ENCODE data around the gene ANXA3. TPM values are rescaled to one million over a fixed set of nuclear protein-coding genes. Genes with fewer than 3 reads are reported as not detected.
A peak's percentile ranks its signal among the peaks of the same experiment; 100 is the strongest.

The ANXA3 gene
- total and polyA plus RNA-seq, 2 donors (not counting 3 experiments of a cell fraction or from before 2014, with no cell fraction given), result 52.9 to 78.4 TPM

DNA sequence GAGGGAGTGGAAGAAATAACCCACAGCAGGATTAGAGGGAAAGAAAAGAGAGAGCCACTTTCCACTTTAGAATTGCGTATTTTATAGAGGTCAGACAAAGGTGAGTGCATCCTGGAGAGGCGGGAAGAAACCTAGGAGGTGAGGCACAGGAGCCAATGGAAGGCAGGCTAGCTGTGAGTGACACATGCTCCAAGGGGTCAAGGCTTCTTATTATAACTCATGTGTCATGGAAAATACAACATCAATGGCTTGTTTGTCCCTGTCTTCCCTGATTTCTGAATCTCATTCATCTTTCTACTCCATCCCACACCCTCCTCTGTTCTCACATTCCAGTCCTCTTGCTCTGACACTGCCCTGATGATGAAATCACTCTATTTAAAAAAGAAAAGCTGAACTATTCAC, 14.4 kb downstream of the ANXA3 start:
- no peaks in the 10 kb centered on the region for H4K20me1 ChIP-seq (replicated peaks; ENCODE audit: control insufficient read depth, extremely low read depth, insufficient read depth, low read length)
- CTCF ChIA-PET, result no interaction called here
- H3K36me3 ChIP-seq (ENCODE audit: control insufficient read depth in 2 of 2, extremely low read depth in 1 of 2, insufficient read depth in 2 of 2, low read length in 2 of 2), result no peaks in the 10 kb centered on the region
- no peaks in the 10 kb centered on the region for H3K9me3 ChIP-seq (replicated peaks; ENCODE audit: control insufficient read depth, insufficient read depth, low read length)
- no peak overlapping the region for H3K4me3 ChIP-seq (replicated peaks in 1 of 3; ENCODE audit: insufficient read depth in 1 of 3, low read depth in 1 of 3, low read length in 3 of 3)
- intact Hi-C loops (cut with micrococcal nuclease), result loop anchor here (5.0 kb wide), 1 partner anchor 509 kb away; the partner anchor contains the start of gene FRAS1
- FAIRE-seq, result no peak
- no peak overlapping the region for H3K4me2 ChIP-seq (ENCODE audit: insufficient read depth, low read length)
- H2AFZ ChIP-seq (ENCODE audit: low read depth, low read length), result no peak overlapping the region
- POLR2A ChIA-PET, result no interaction called here
- TF ChIP-seq FOS (IDR thresholded peaks at IDR 0.05; ENCODE audit: borderline replicate concordance, insufficient read depth, low read length) (no peak), JUN (IDR thresholded peaks at IDR 0.05; ENCODE audit: borderline replicate concordance, insufficient read depth, insufficient read length, low read depth) (no peak), MYC (IDR thresholded peaks at IDR 0.05; ENCODE audit: low read depth, low read length) (no peak), GATA2 (IDR thresholded peaks at IDR 0.05; ENCODE audit: insufficient read depth, insufficient read length, low read depth, low read length) (no peak)
- dilution Hi-C loops (cut with MboI; ENCODE audit: extremely low pct_ligation_motif_present, low sequenced_read_pairs), result no loop called here
- H3K9ac ChIP-seq (replicated peaks; ENCODE audit: extremely low read depth, insufficient read depth, low read length), result no peak overlapping the region
- H3K9me1 ChIP-seq (replicated peaks; ENCODE audit: control insufficient read depth, extremely low read depth, insufficient read depth, low read length), result no peaks in the 10 kb centered on the region
- DNase-seq (ENCODE audit: low read depth, low spot score), result peak; percentile 31
- no peaks in the 10 kb centered on the region for H3K79me2 ChIP-seq (ENCODE audit: control insufficient read depth, insufficient read depth, low read length)
- H3K27ac ChIP-seq (ENCODE audit: insufficient read depth, low read depth, low read length), result no peak overlapping the region
- BruUV-seq (replicated peaks), result no TSS peak
- no peaks in the 10 kb centered on the region for H3K27me3 ChIP-seq (ENCODE audit: control insufficient read depth in 2 of 2, insufficient read depth in 2 of 2, low read length in 2 of 2)
- peaks cover 45% of the 10 kb centered on the region for H3K4me1 ChIP-seq (ENCODE audit: control insufficient read depth, extremely low read depth, insufficient read depth, low read length)

DNA sequence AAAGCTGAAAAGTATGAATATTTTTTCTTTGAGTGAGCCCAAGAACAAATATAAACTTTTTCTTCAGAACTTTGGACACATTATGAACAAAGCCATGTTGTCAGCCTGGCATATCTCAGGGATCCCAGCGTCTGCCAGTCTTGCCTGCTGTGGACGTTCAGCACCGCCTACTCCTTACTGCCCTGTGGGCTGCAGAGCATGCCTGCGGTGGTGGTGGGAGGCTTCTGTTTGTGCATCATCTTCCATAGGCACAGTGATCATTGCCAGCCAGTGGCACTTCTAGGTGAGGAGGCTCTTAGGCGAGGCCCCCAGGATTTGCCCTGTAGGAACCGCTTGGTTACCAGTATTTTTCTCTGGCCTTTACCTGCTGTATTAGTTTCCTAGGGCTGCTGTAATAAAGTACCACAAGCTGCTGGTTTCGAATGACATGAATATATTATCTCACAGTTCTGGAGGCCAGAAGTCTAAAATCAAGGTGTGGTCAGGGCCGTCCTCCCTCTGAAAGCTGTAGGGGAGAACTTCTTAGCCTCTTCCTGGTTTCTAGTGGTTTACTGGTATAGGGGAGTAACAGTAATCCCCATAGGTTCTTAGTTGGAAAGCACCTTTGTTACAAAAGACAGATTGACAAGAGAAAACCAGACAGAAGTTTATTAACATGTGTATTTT, 15.4 kb downstream of the ANXA3 start:
- no peaks in the 10 kb centered on the region for H3K27me3 ChIP-seq (ENCODE audit: control insufficient read depth in 2 of 2, insufficient read depth in 2 of 2, low read length in 2 of 2)
- H3K9ac ChIP-seq (replicated peaks; ENCODE audit: extremely low read depth, insufficient read depth, low read length), result no peak overlapping the region
- H3K4me3 ChIP-seq (replicated peaks in 1 of 3; ENCODE audit: insufficient read depth in 1 of 3, low read depth in 1 of 3, low read length in 3 of 3), result no peak overlapping the region
- CTCF ChIA-PET, result no interaction called here
- DNase-seq (ENCODE audit: low read depth, low spot score) (no peak), FAIRE-seq (no peak)
- TF ChIP-seq MYC (IDR thresholded peaks at IDR 0.05; ENCODE audit: low read depth, low read length), result no peak
- TF ChIP-seq, protein P1, sequence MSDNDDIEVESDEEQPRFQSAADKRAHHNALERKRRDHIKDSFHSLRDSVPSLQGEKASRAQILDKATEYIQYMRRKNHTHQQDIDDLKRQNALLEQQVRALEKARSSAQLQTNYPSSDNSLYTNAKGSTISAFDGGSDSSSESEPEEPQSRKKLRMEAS (IDR thresholded peaks at IDR 0.05; ENCODE audit: insufficient read depth, insufficient read length), result no peak
- no peak for TF ChIP-seq FOS (IDR thresholded peaks at IDR 0.05; ENCODE audit: borderline replicate concordance, insufficient read depth, low read length)
- TF ChIP-seq JUN (IDR thresholded peaks at IDR 0.05; ENCODE audit: borderline replicate concordance, insufficient read depth, insufficient read length, low read depth), result no peak
- no peak for TF ChIP-seq POLR2A (IDR thresholded peaks at IDR 0.05; ENCODE audit: low read depth, low read length)
- TF ChIP-seq POLR2AphosphoS5 (IDR thresholded peaks at IDR 0.05; ENCODE audit: insufficient read depth, low read depth, low read length), result no peak
- TF ChIP-seq EZH2 (IDR thresholded peaks at IDR 0.05; ENCODE audit: borderline replicate concordance, low read depth, low read length, severe bottlenecking), result no peak
- TF ChIP-seq, protein P2, sequence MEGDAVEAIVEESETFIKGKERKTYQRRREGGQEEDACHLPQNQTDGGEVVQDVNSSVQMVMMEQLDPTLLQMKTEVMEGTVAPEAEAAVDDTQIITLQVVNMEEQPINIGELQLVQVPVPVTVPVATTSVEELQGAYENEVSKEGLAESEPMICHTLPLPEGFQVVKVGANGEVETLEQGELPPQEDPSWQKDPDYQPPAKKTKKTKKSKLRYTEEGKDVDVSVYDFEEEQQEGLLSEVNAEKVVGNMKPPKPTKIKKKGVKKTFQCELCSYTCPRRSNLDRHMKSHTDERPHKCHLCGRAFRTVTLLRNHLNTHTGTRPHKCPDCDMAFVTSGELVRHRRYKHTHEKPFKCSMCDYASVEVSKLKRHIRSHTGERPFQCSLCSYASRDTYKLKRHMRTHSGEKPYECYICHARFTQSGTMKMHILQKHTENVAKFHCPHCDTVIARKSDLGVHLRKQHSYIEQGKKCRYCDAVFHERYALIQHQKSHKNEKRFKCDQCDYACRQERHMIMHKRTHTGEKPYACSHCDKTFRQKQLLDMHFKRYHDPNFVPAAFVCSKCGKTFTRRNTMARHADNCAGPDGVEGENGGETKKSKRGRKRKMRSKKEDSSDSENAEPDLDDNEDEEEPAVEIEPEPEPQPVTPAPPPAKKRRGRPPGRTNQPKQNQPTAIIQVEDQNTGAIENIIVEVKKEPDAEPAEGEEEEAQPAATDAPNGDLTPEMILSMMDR (IDR thresholded peaks at IDR 0.05; ENCODE audit: extremely low read depth in 1 of 2, insufficient read depth in 1 of 2, low read depth in 1 of 2, low read length in 2 of 2), result no peak
- no peak for TF ChIP-seq GATA2 (IDR thresholded peaks at IDR 0.05; ENCODE audit: insufficient read depth, insufficient read length, low read depth, low read length)
- no peaks in the 10 kb centered on the region for H3K79me2 ChIP-seq (ENCODE audit: control insufficient read depth, insufficient read depth, low read length)
- H2AFZ ChIP-seq (ENCODE audit: low read depth, low read length), result no peak overlapping the region
- POLR2A ChIA-PET, result no interaction called here
- H3K27ac ChIP-seq (ENCODE audit: insufficient read depth, low read depth, low read length), result no peak overlapping the region
- H3K4me1 ChIP-seq (ENCODE audit: control insufficient read depth, extremely low read depth, insufficient read depth, low read length), result peaks cover 35% of the 10 kb centered on the region
- BruUV-seq (replicated peaks), result no TSS peak
- intact Hi-C loops (cut with micrococcal nuclease), result loop anchor here (5.0 kb wide), 1 partner anchor 510 kb away; the partner anchor contains the start of gene FRAS1
- peaks cover 0 to 4% of the 10 kb centered on the region in 2 experiments for H3K36me3 ChIP-seq (ENCODE audit: control insufficient read depth in 2 of 2, extremely low read depth in 1 of 2, insufficient read depth in 2 of 2, low read length in 2 of 2)
- H3K9me1 ChIP-seq (replicated peaks; ENCODE audit: control insufficient read depth, extremely low read depth, insufficient read depth, low read length), result no peaks in the 10 kb centered on the region
- dilution Hi-C loops (cut with MboI; ENCODE audit: extremely low pct_ligation_motif_present, low sequenced_read_pairs), result no loop called here
- no peaks in the 10 kb centered on the region for H4K20me1 ChIP-seq (replicated peaks; ENCODE audit: control insufficient read depth, extremely low read depth, insufficient read depth, low read length)
- no peaks in the 10 kb centered on the region for H3K9me3 ChIP-seq (replicated peaks; ENCODE audit: control insufficient read depth, insufficient read depth, low read length)
- H3K4me2 ChIP-seq (ENCODE audit: insufficient read depth, low read length), result no peak overlapping the region
